Suprapubic skin (tissue), 4 donors: ENCODE data around the gene ADCK2.

Experiments
- CTCF ChIP-seq, 2 donors: fragments of 200-600 bp in 1 of 2; fragments of 450-650 bp in 1 of 2; sonication (generic) in 1 of 2; IDR thresholded peaks; one replicate each; pipeline ENCODE4 v1.5.1; 2016 to 2019; ENCODE audit warnings: antibody characterized with exemption in 2 of 2, mild to moderate bottlenecking in 1 of 2, moderate library complexity in 1 of 2
- EP300 ChIP-seq: sonication (generic); formaldehyde crosslinking; IDR thresholded peaks from one replicate; pipeline ENCODE4 v1.6.1; 2017; ENCODE audit warnings: antibody characterized with exemption
- POLR2A ChIP-seq, 2 donors: fragments of 450-650 bp; IDR thresholded peaks; one replicate each; pipeline ENCODE4 v1.6.1; 2017; ENCODE audit warnings: antibody characterized with exemption in 2 of 2, mild to moderate bottlenecking in 2 of 2, moderate library complexity in 2 of 2
- POLR2AphosphoS5 ChIP-seq, 3 donors: sonication (generic); formaldehyde crosslinking; IDR thresholded peaks; one replicate each; pipeline ENCODE4 v1.6.1; 2017; ENCODE audit warnings: antibody characterized with exemption in 3 of 3

DNA sequence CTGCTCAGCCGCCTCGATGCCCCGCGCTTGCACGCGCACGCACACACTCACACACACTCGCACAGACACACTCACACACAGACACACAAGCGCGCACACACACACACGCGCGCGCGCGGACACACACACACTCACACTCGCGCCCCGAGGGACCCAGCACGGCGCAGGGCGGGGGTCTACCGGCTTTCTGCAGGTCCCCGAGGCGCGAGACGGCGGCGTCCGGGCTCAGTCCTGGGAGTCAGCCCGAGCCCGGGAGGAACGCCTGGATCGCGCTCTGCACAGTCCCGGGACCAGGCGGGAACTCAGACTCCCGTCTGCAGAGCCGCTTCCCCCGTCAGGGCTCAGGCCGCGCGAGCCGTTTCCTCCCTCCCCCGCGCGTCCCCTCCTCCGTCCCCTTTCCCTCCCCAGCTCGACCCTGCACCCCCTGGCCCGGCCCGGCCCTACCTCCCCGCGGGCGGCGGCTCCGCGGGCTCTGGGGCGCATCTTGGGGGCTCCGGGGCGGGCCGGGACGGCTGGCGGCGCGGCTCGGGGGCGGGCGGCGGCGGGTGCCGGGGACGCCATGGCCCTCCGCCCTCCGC, 32.6 kb upstream of the ADCK2 start:
- TF ChIP-seq CTCF (IDR thresholded peaks at IDR 0.05) (no peak), POLR2A (IDR thresholded peaks at IDR 0.05) (no peak), POLR2AphosphoS5 (IDR thresholded peaks at IDR 0.05) (no peak), EP300 (no peak)
